Activated CD8-positive, alpha-beta memory T cell treated with anti-CD3 and anti-CD28 coated beads, Interleukin-2, amount 10 ng/mL, durations not matched to agents 7 days and 5 days (primary cell): Measurements from ENCODE around the gene PIH1D1. TPM values are rescaled to one million over a fixed set of nuclear protein-coding genes. Genes with fewer than 3 reads are reported as not detected.
A peak's percentile ranks its signal among the peaks of the same experiment; 100 is the strongest.
"Not testable (repeated sequence)": the region's sequence is repeated elsewhere in the genome, so short reads cannot be mapped to it uniquely, and the experiment has no call there.

Experiments used
- ATAC-seq: fragments of 150-1000 bp; cut with Tn5 transposase; one replicate; pipeline ENCODE4 v1.10.0; 2021; ENCODE audit warnings: moderate library complexity
- CTCF ChIA-PET: fragments of 350-600 bp; sonication (Branson Sonifier 250); formaldehyde crosslinking; loops from one replicate; lab custom pipeline; 2021; ENCODE audit warnings: antibody characterized with exemption; lab: Charles Lee
- DNase-seq: peaks from one replicate; pipeline ENCODE4 v3.0.0-alpha.2; 2020
- H3K27ac Mint-ChIP-seq: one replicate; pipeline ENCODE4 v1.8.0; 2021; ENCODE audit warnings: mild to moderate bottlenecking, mixed read lengths
- H3K27me3 Mint-ChIP-seq: one replicate; pipeline ENCODE4 v1.8.0; 2021; ENCODE audit warnings: mixed read lengths
- H3K36me3 Mint-ChIP-seq: one replicate; pipeline ENCODE4 v1.8.0; 2021; ENCODE audit warnings: mild to moderate bottlenecking, mixed read lengths
- H3K4me1 Mint-ChIP-seq: one replicate; pipeline ENCODE4 v1.8.0; 2021; ENCODE audit warnings: mixed read lengths
- H3K4me3 Mint-ChIP-seq: one replicate; pipeline ENCODE4 v1.8.0; 2021; ENCODE audit warnings: mild to moderate bottlenecking, moderate library complexity, mixed read lengths
- H3K9me3 Mint-ChIP-seq: one replicate; pipeline ENCODE4 v1.8.0; 2022; ENCODE audit warnings: low read depth, mixed read lengths
- total RNA-seq, 2 experiments: library from RNA; stranded (reverse); gene quantifications; one replicate each; pipeline ENCODE4 v1.2.3, GENCODE V29; 2021

PIH1D1 gene
- total RNA-seq, 2 experiments from 2014 or later, result 148 to 158 TPM

DNA sequence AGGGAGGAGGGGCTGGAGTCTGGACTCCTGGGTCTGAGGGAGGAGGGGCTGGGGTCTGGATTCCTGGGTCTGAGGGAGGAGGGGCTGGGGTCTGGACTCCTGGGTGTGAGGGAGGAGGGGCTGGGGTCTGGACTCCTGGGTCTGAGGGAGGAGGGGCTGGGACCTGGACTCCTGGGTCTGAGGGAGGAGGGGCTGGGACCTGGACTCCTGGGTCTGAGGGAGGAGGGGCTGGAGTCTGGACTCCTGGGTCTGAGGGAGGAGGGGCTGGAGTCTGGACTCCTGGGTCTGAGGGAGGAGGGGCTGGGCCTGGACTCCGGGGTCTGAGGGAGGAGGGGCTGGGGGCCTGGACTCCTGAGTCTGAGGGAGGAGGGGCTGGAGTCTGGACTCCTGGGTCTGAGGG, 9.5 kb upstream of the PIH1D1 start:
- H3K9me3 Mint-ChIP-seq, DNase-seq, H3K27me3 Mint-ChIP-seq, H3K27ac Mint-ChIP-seq, H3K4me3 Mint-ChIP-seq, CTCF ChIA-PET, ATAC-seq: not testable (repeated sequence)
- peaks cover 14% of the 10 kb centered on the region for H3K36me3 Mint-ChIP-seq
- H3K4me1 Mint-ChIP-seq, result peaks cover 29% of the 10 kb centered on the region

DNA sequence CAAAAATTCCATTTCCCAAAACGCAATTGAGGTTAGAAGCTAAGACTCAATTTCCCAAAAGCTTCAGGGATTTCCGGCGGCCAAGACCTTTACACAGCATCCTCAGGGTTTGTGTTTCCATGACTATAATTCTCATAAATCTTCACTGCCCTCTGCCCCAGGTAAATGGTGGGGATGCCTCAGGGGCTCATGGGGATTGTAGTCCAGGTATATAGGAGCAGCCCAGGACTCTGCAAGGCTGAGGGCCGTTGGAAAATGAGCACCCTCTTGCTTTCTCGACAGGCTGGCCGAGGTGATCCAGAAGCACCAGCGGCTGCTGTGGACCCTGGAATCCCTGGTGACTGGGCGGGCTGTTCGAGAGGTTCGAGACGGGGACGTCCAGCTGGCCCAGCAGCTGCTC, 7.8 kb upstream of the PIH1D1 start:
- DNase-seq (no peak), ATAC-seq (no peak)
- H3K27me3 Mint-ChIP-seq, result no peaks in the 10 kb centered on the region
- no peaks in the 10 kb centered on the region for H3K9me3 Mint-ChIP-seq
- H3K27ac Mint-ChIP-seq, result no peak overlapping the region
- CTCF ChIA-PET, result interaction anchor here (1.6 to 14.2 kb wide), 2 partner anchors 11 to 33 kb away, joined by 3 to 185 read pairs; partner anchors contain the start of gene FLT3LG
- H3K36me3 Mint-ChIP-seq, result peaks cover 10% of the 10 kb centered on the region
- H3K4me1 Mint-ChIP-seq, result peaks cover 37% of the 10 kb centered on the region
- H3K4me3 Mint-ChIP-seq, result no peak overlapping the region

GRCh38 chr19:49458567-49458903, 6.9 kb upstream of the PIH1D1 start:
- Mint-ChIP-seq H3K4me1 (peaks cover 41% of the 10 kb centered on the region), H3K9me3 (no peaks in the 10 kb centered on the region), H3K4me3 (no peak overlapping the region), H3K27me3 (no peaks in the 10 kb centered on the region), H3K36me3 (peaks cover 8% of the 10 kb centered on the region), H3K27ac (peak overlapping the region; percentile 92)
- CTCF ChIA-PET, result interaction anchor here (1.1 to 14.2 kb wide), 4 partner anchors 12 to 33 kb away, joined by 3 to 185 read pairs (median 6); partner anchors contain the start of gene FLT3LG
- ATAC-seq (no peak), DNase-seq (no peak)

DNA sequence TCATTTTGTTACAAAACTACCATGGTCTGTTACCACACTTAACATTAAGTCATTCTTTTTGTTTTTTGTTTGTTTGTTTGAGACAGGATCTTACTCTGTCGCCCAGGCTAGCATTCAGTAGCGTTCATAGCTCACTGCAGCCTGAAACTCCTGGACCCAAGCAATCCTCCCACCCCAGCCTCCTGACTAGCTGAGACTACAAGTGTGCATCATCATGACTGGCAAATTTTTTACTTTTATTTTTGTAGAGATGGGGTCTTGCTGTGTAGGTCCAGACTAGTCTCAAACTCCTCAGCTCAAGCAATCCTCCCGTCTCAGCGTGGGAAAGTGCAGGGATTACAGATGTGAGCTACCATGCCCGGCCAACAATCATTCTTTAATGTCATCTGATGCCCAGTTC, 4.7 kb upstream of the PIH1D1 start:
- ATAC-seq (no peak), DNase-seq (no peak)
- H3K4me1 Mint-ChIP-seq, result peaks cover 53% of the 10 kb centered on the region
- H3K9me3 Mint-ChIP-seq, result no peaks in the 10 kb centered on the region
- H3K27me3 Mint-ChIP-seq, result no peaks in the 10 kb centered on the region
- peak overlapping the region; percentile 45 for H3K27ac Mint-ChIP-seq
- CTCF ChIA-PET, result interaction anchor here (2.7 to 14.2 kb wide), 3 partner anchors 14 to 20 kb away, joined by 7 to 185 read pairs (median 8); partner anchors contain the start of gene FLT3LG
- no peak overlapping the region for H3K4me3 Mint-ChIP-seq
- peaks cover 12% of the 10 kb centered on the region for H3K36me3 Mint-ChIP-seq

DNA sequence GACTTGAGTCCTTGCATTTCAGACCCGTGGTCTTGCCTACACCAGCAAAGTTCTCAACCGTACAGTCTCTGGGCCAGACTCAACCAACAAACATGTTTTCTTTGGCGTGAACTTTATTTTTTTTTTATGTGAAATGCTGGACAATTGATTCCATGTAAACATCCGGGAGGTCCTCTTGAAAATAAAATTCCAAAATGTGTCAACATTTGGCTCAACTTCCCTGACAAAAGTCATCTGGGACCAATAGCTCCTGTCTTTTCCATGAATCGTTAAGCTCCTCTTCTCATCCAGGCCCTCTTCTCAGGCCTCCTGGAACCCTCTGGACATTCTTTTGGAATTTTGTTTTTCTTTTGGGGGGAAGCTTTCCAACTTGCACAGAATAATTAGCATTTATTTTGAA, 4.2 kb upstream of the PIH1D1 start:
- H3K36me3 Mint-ChIP-seq, result peaks cover 14% of the 10 kb centered on the region
- H3K27me3 Mint-ChIP-seq, result no peaks in the 10 kb centered on the region
- CTCF ChIA-PET, result interaction anchor here (2.8 to 14.2 kb wide), 3 partner anchors 13 to 20 kb away, joined by 7 to 185 read pairs (median 9); partner anchors contain the start of gene FLT3LG
- no peak for DNase-seq
- H3K4me3 Mint-ChIP-seq, result no peak overlapping the region
- peak overlapping the region; percentile 23 for H3K27ac Mint-ChIP-seq
- peaks cover 53% of the 10 kb centered on the region for H3K4me1 Mint-ChIP-seq
- no peak for ATAC-seq
- H3K9me3 Mint-ChIP-seq, result no peaks in the 10 kb centered on the region

DNA sequence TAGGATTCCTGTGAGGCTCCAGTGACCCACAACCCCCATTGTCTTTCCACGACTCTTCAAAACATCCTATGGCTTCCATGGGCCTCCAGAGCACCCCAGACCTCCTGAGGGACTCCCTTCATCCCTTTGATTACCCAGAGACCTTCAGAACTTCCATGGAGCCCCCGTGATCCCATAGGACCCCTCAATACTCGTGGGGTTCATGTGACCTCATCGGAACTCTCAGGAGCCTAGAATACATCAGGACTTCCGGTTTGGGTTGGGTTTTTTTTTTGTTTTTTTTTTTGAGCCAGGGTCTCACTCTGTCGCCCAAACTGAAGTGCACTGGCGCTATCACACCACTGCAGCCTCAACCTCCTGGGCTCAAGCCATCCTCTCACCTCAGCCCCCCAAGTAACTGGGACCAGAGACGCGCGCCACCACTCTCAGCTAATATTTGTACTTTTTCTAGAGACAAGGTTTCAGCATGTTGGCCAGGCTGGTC, 2.2 kb upstream of the PIH1D1 start:
- no peaks in the 10 kb centered on the region for H3K9me3 Mint-ChIP-seq
- peaks cover 21% of the 10 kb centered on the region for H3K36me3 Mint-ChIP-seq
- no peaks in the 10 kb centered on the region for H3K27me3 Mint-ChIP-seq
- H3K4me1 Mint-ChIP-seq, result peaks cover 63% of the 10 kb centered on the region
- CTCF ChIA-PET, result interaction anchor here (0.9 to 14.2 kb wide), 7 partner anchors 9 to 356 kb away, joined by 3 to 185 read pairs (median 7); partner anchors contain the start of gene FLT3LG
- ATAC-seq (peak; percentile 3), DNase-seq (no peak)
- peak overlapping the region; percentile 99 for H3K4me3 Mint-ChIP-seq
- peak overlapping the region; percentile 100 for H3K27ac Mint-ChIP-seq

GRCh38 chr19:49453013-49453756, 1.6 kb upstream of the PIH1D1 start, which contains the start of gene ALDH16A1:
Gene ALDH16A1, plus strand, starts transcription at chr19:49453225. Its CDS starts 107 bp downstream, at chr19:49453332.
- H3K27ac Mint-ChIP-seq, result peak within 1 kb of the TSS; percentile 100
- peaks cover 26% of the 10 kb centered on the region for H3K36me3 Mint-ChIP-seq
- DNase-seq, result peak; percentile 99
- CTCF ChIA-PET, result interaction anchor here (0.9 to 14.2 kb wide), 9 partner anchors 8 to 356 kb away, joined by 3 to 185 read pairs (median 7); partner anchors contain the start of gene FLT3LG
- peak within 1 kb of the TSS; percentile 99 for H3K4me3 Mint-ChIP-seq
- H3K27me3 Mint-ChIP-seq, result no peaks in the 10 kb centered on the region
- H3K4me1 Mint-ChIP-seq, result peaks cover 63% of the 10 kb centered on the region
- H3K9me3 Mint-ChIP-seq, result no peaks in the 10 kb centered on the region
- peak; percentile 88 for ATAC-seq

DNA sequence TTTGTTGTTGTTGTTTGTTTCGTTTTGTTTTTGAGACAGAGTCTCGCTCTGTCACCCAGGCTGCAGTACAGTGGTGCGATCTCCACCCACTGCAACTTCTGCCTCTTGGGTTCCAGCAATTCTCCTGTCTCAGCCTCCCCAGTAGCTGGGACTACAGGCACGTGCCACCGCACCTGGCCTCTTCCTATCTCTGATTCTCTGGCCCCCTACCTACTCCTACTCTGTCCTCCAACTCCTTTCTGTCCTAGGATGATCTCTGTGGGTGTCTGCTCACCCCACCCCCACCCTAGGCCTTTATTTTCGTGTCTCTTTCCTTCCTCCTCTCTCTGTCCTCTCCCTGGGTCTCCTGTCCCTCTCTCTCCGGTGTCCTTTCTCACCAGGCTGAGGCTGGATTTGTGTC, 1.2 kb downstream of the PIH1D1 start:
- ATAC-seq, result no peak
- Mint-ChIP-seq H3K9me3 (no peaks in the 10 kb centered on the region), H3K4me3 (peak overlapping the region; percentile 99), H3K27me3 (no peaks in the 10 kb centered on the region), H3K27ac (peak overlapping the region; percentile 81), H3K36me3 (peaks cover 32% of the 10 kb centered on the region), H3K4me1 (peaks cover 60% of the 10 kb centered on the region)
- CTCF ChIA-PET, result interaction anchor here (0.6 to 14.2 kb wide), 3 partner anchors 20 to 119 kb away, joined by 3 to 185 read pairs (median 5); partner anchors contain the start of gene FLT3LG
- DNase-seq, result no peak

DNA sequence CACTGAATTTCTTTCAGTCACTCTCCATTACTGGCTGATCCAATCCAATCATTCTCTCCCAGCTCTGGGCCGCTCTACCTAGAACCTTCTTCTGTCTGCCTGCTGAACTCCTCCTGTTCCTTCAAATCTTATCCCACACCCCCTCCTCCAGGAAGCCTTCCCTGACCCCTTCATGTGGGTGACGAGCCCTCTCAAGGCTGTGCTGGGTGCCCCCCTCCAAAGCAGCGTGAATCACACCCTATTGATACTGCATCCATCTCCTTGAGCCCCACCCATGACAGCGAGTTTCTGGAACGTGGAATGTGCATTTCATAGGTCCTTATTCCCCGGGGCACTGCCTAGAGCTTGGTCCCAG, 3.2 kb downstream of the PIH1D1 start:
- Mint-ChIP-seq H3K36me3 (peaks cover 32% of the 10 kb centered on the region), H3K27me3 (no peaks in the 10 kb centered on the region), H3K9me3 (no peaks in the 10 kb centered on the region), H3K4me1 (peaks cover 63% of the 10 kb centered on the region), H3K27ac (peak overlapping the region; percentile 15), H3K4me3 (no peak overlapping the region)
- CTCF ChIA-PET, result interaction anchor here (1.0 to 14.2 kb wide), 3 partner anchors 12 to 223 kb away, joined by 3 to 185 read pairs (median 3); partner anchors contain the start of gene FLT3LG
- no peak for ATAC-seq
- DNase-seq, result no peak

DNA sequence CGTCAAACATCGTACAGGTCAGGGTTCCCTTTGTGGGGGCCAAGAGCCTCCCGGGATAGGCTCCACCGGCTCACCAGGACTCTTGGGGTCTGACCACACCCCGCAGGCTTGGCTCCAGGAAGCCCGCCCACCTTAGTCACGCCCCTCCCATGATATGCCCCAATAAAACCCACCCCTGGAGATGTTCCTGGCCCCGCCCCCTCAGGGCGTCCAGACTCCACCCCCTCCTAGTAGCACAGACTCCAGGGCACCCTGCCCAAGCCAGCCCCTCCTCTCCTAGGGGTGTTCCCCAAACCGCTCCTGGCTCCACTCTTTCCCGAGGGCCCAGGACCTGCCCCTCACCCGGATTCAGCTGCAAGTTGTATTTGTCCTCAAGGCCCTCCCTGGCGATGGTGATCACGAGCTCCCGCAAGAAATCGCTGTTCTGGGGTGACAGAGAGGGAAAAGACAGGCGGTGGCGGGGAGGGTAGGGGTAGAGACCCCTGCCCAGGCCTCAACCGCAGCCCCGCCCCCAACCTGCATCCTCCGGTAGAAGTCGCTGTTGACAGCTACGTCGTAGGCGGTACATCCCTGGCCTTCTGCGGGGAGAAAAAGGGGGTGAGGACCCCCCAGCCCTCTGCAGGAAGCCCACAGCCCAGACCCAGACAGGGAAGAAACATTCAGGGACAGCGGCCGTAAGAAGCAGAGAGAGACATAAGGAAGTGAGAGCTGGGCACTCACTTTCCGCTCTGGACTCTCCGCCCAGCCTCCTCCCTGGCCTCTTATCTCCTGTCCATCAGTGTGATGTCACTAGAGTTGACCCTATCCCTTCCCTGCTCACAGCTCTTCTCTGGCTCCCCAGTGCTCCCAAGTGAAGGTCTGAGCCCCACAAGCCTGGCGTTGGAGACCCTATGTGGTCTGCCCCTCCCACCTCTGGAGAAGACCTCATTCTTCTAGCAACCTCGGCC, 3.9 kb downstream of the PIH1D1 start:
- Mint-ChIP-seq H3K27me3 (no peaks in the 10 kb centered on the region), H3K36me3 (peaks cover 32% of the 10 kb centered on the region), H3K4me3 (no peak overlapping the region), H3K9me3 (no peaks in the 10 kb centered on the region), H3K4me1 (peaks cover 61% of the 10 kb centered on the region), H3K27ac (peak overlapping the region; percentile 15)
- CTCF ChIA-PET, result interaction anchor here (1.0 to 14.2 kb wide), 3 partner anchors 12 to 222 kb away, joined by 3 to 185 read pairs (median 3); partner anchors contain the start of gene FLT3LG
- no peak for ATAC-seq
- DNase-seq, result peak; percentile 63

- ATAC-seq (no peak), DNase-seq (no peak)
- H3K27me3 Mint-ChIP-seq, result peaks cover 13% of the 10 kb centered on the region
- H3K27ac Mint-ChIP-seq, result peak overlapping the region; percentile 40
- H3K4me3 Mint-ChIP-seq, result no peak overlapping the region
- CTCF ChIA-PET, result interaction anchor here (0.7 to 2.8 kb wide), 7 partner anchors 7 to 54 kb away, joined by 3 to 39 read pairs (median 8); partner anchors contain the start of genes ALDH16A1 and FLT3LG
- peaks cover 25% of the 10 kb centered on the region for H3K36me3 Mint-ChIP-seq
- no peaks in the 10 kb centered on the region for H3K9me3 Mint-ChIP-seq
- H3K4me1 Mint-ChIP-seq, result peaks cover 62% of the 10 kb centered on the region
Observed at GRCh38 chr19:49445997-49446396, 5.6 kb downstream of the PIH1D1 start.

- H3K36me3 Mint-ChIP-seq, result peaks cover 15% of the 10 kb centered on the region
- CTCF ChIA-PET, result interaction anchor here (0.7 to 2.8 kb wide), 10 partner anchors 9 to 120 kb away, joined by 3 to 39 read pairs (median 5); partner anchors contain the start of genes ALDH16A1 and FLT3LG
- ATAC-seq, H3K9me3 Mint-ChIP-seq, DNase-seq: not testable (repeated sequence)
- H3K4me1 Mint-ChIP-seq, result peaks cover 54% of the 10 kb centered on the region
- peaks cover 30% of the 10 kb centered on the region for H3K27me3 Mint-ChIP-seq
- peak overlapping the region; percentile 78 for H3K4me3 Mint-ChIP-seq
- H3K27ac Mint-ChIP-seq, result peak overlapping the region; percentile 80
Observed at GRCh38 chr19:49444100-49444700, 7.4 kb downstream of the PIH1D1 start.
